Measurements from ENCODE around the gene MARK2. TPM values are rescaled to one million over a fixed set of nuclear protein-coding genes. Genes with fewer than 3 reads are reported as not detected.

The MARK2 gene
- polyA plus RNA-seq, 1 donor (not counting 4 experiments of a cell fraction or from before 2014, with no cell fraction given), result 20.8 TPM

DNA sequence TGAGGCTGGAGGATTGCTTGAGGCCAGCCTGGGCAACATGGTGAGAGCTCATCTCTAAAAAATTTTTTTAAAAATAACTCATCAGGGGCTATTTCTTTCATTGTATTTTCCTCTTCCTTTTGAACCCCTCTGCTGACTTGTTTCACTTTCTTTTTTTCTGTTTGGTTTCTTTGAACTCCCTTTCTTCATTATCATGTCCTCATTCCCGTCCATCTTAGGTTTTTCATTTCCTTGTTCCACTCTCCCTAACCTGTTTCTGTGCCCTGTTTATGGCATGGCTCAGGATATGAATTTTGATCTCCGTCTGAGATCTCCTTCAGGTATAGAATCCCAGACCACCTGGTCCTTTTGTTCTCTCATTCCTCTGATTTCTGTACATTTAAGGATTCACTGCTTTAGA, 12.5 kb downstream of the MARK2 start:
- Histone ChIP-seq H3K9me1 (ENCODE audit: control insufficient read depth, extremely low read depth, insufficient read depth, low read length) (no peaks in the 10 kb centered on the region), H3K4me2 (ENCODE audit: control insufficient read depth, extremely low read depth, insufficient read depth, low read depth, low read length) (no peak overlapping the region), H3K9ac (ENCODE audit: control insufficient read depth, extremely low read depth, insufficient read depth, low read length) (no peak overlapping the region), H2AFZ (ENCODE audit: control insufficient read depth, low read length) (no peak overlapping the region), H3K27me3 (ENCODE audit: control insufficient read depth, extremely low read depth, insufficient read depth, low read length) (no peaks in the 10 kb centered on the region), H3K27ac (ENCODE audit: control insufficient read depth, insufficient read depth, low read length) (no peak overlapping the region), H3K4me1 (ENCODE audit: control insufficient read depth, extremely low read depth, insufficient read depth, low read length) (peaks cover 14% of the 10 kb centered on the region), H3K4me3 (ENCODE audit: control insufficient read depth in 2 of 3, extremely low read depth in 1 of 3, insufficient read depth in 2 of 3, low read depth in 1 of 3, low read length in 3 of 3) (no peak overlapping the region), H3K79me2 (ENCODE audit: control insufficient read depth, insufficient read depth, low read length) (peaks cover 85% of the 10 kb centered on the region), H4K20me1 (ENCODE audit: control insufficient read depth, extremely low read depth, insufficient read depth, low read length) (peaks cover 6% of the 10 kb centered on the region), H3K36me3 (ENCODE audit: control insufficient read depth in 2 of 2, extremely low read depth in 1 of 2, insufficient read depth in 2 of 2, low read length in 2 of 2) (peaks cover 7 to 11% of the 10 kb centered on the region in 2 experiments), H3K9me3 (ENCODE audit: control insufficient read depth, low read depth, low read length) (no peaks in the 10 kb centered on the region)
- DNase-seq (ENCODE audit: low read depth, low spot score) (no peak), FAIRE-seq (no peak)
- TF ChIP-seq EZH2 (IDR thresholded peaks at IDR 0.05; ENCODE audit: low read length) (no peak), CTCF (optimal IDR thresholded peaks at IDR 0.05 in 1 of 3, IDR thresholded peaks at IDR 0.05 in 1 of 3, conservative IDR thresholded peaks at IDR 0.05 in 1 of 3; ENCODE audit: extremely low read depth in 1 of 3, insufficient read depth in 2 of 3, low read length in 3 of 3) (no peak)
- dilution Hi-C loops (cut with MboI; ENCODE audit: extremely low pct_ligation_motif_present, low sequenced_read_pairs), result no loop called here

- TF ChIP-seq EZH2 (IDR thresholded peaks at IDR 0.05; ENCODE audit: low read length) (no peak), CTCF (optimal IDR thresholded peaks at IDR 0.05 in 1 of 3, IDR thresholded peaks at IDR 0.05 in 1 of 3, conservative IDR thresholded peaks at IDR 0.05 in 1 of 3; ENCODE audit: extremely low read depth in 1 of 3, insufficient read depth in 2 of 3, low read length in 3 of 3) (no peak)
- DNase-seq (ENCODE audit: low read depth, low spot score), result no peak
- dilution Hi-C loops (cut with MboI; ENCODE audit: extremely low pct_ligation_motif_present, low sequenced_read_pairs), result no loop called here
These were observed 14.6 kb downstream of the MARK2 start for GRCh38 chr11:63853476-63853875.

More at GRCh38 chr11:63853476-63853875, 14.6 kb downstream of the MARK2 start:
- H3K27me3 ChIP-seq (ENCODE audit: control insufficient read depth, extremely low read depth, insufficient read depth, low read length), result no peaks in the 10 kb centered on the region
- no peaks in the 10 kb centered on the region for H3K4me1 ChIP-seq (ENCODE audit: control insufficient read depth, extremely low read depth, insufficient read depth, low read length)
- H3K9me1 ChIP-seq (ENCODE audit: control insufficient read depth, extremely low read depth, insufficient read depth, low read length), result no peaks in the 10 kb centered on the region
- H3K27ac ChIP-seq (ENCODE audit: control insufficient read depth, insufficient read depth, low read length), result no peak overlapping the region
- peaks cover 81% of the 10 kb centered on the region for H3K79me2 ChIP-seq (ENCODE audit: control insufficient read depth, insufficient read depth, low read length)
- no peak overlapping the region for H3K9ac ChIP-seq (ENCODE audit: control insufficient read depth, extremely low read depth, insufficient read depth, low read length)
- peaks cover 7 to 11% of the 10 kb centered on the region in 2 experiments for H3K36me3 ChIP-seq (ENCODE audit: control insufficient read depth in 2 of 2, extremely low read depth in 1 of 2, insufficient read depth in 2 of 2, low read length in 2 of 2)
- H3K4me2 ChIP-seq (ENCODE audit: control insufficient read depth, extremely low read depth, insufficient read depth, low read depth, low read length), result no peak overlapping the region
- no peaks in the 10 kb centered on the region for H3K9me3 ChIP-seq (ENCODE audit: control insufficient read depth, low read depth, low read length)
- no peak overlapping the region for H3K4me3 ChIP-seq (ENCODE audit: control insufficient read depth in 2 of 3, extremely low read depth in 1 of 3, insufficient read depth in 2 of 3, low read depth in 1 of 3, low read length in 3 of 3)
- no peak for FAIRE-seq
- no peaks in the 10 kb centered on the region for H4K20me1 ChIP-seq (ENCODE audit: control insufficient read depth, extremely low read depth, insufficient read depth, low read length)
- no peak overlapping the region for H2AFZ ChIP-seq (ENCODE audit: control insufficient read depth, low read length)

Data from keratinocyte (primary cell).